ENCODE measurements around the gene SMTN.

- TF ChIP-seq CTCF (IDR thresholded peaks at IDR 0.05) (no peak), POLR2A (IDR thresholded peaks at IDR 0.05) (no peak)
These were observed 13.0 kb downstream of the SMTN start for GRCh38 chr22:31094021-31094551.
